ENCODE data around the gene LSM2.
A peak's percentile ranks its signal among the peaks of the same experiment; 100 is the strongest.
"Not testable (repeated sequence)": the region's sequence is repeated elsewhere in the genome, so short reads cannot be mapped to it uniquely, and the experiment has no call there.

LSM2 gene

GRCh38 chr6:31806470-31807272 is at the start of gene LSM2:
Gene LSM2 (minus strand): TSS chr6:31806966. CDS start chr6:31806757, 209 bp downstream.
- peak; percentile 93 for DNase-seq (ENCODE audit: low spot score)
- FAIRE-seq, result peak; percentile 80

- not testable (repeated sequence) for FAIRE-seq; DNase-seq (ENCODE audit: low spot score)
These were observed 45.4 kb upstream of the LSM2 start for GRCh38 chr6:31851980-31852718.

GRCh38 chr6:31851485-31851832 is 44.7 kb upstream of the LSM2 start:
- FAIRE-seq (no peak), DNase-seq (ENCODE audit: low spot score) (peak; percentile 75)

GRCh38 chr6:31850765-31851484 is 44.2 kb upstream of the LSM2 start:
- FAIRE-seq, result no peak
- DNase-seq (ENCODE audit: low spot score), result no peak

- FAIRE-seq (no peak), DNase-seq (ENCODE audit: low spot score) (no peak)
These were observed 40.7 kb upstream of the LSM2 start for GRCh38 chr6:31847276-31847978.

GRCh38 chr6:31844507-31844906 is 37.7 kb upstream of the LSM2 start:
- FAIRE-seq, result no peak
- peak; percentile 22 for DNase-seq (ENCODE audit: low spot score)

GRCh38 chr6:31842053-31842452 is 35.3 kb upstream of the LSM2 start:
- DNase-seq (ENCODE audit: low spot score) (no peak), FAIRE-seq (no peak)

- DNase-seq (ENCODE audit: low spot score); FAIRE-seq: not testable (repeated sequence)
These were observed 33.0 kb upstream of the LSM2 start for GRCh38 chr6:31839779-31840126.

GRCh38 chr6:31838968-31839367 is 32.2 kb upstream of the LSM2 start:
- FAIRE-seq (no peak), DNase-seq (ENCODE audit: low spot score) (no peak)

- not testable (repeated sequence) for FAIRE-seq; DNase-seq (ENCODE audit: low spot score)
These were observed 31.4 kb upstream of the LSM2 start for GRCh38 chr6:31838114-31838553.

- DNase-seq (ENCODE audit: low spot score) (no peak), FAIRE-seq (no peak)
These were observed 30.8 kb upstream of the LSM2 start for GRCh38 chr6:31837369-31838113.

- FAIRE-seq, result no peak
These were observed 30.0 kb upstream of the LSM2 start for GRCh38 chr6:31836474-31837368.

GRCh38 chr6:31836047-31836473 is 29.3 kb upstream of the LSM2 start:
- no peak for DNase-seq (ENCODE audit: low spot score)
- FAIRE-seq, result no peak

More at GRCh38 chr6:31836474-31837368, 30.0 kb upstream of the LSM2 start:
- DNase-seq (ENCODE audit: low spot score), result no peak

GRCh38 chr6:31834367-31835250 is 27.8 kb upstream of the LSM2 start:
- FAIRE-seq, result peak; percentile 12
- peak; percentile 76 for DNase-seq (ENCODE audit: low spot score)

GRCh38 chr6:31831350-31832215 is 24.8 kb upstream of the LSM2 start:
- DNase-seq (ENCODE audit: low spot score), result no peak

GRCh38 chr6:31830886-31831335 is 24.1 kb upstream of the LSM2 start:
- no peak for DNase-seq (ENCODE audit: low spot score)
- no peak for FAIRE-seq

More at GRCh38 chr6:31831350-31832215, 24.8 kb upstream of the LSM2 start:
- no peak for FAIRE-seq

GRCh38 chr6:31829633-31830283 is 23.0 kb upstream of the LSM2 start:
- DNase-seq (ENCODE audit: low spot score) (peak; percentile 19), FAIRE-seq (peak; percentile 43)

All from RCC 7860 (cell line).